Stimulated activated CD8-positive, alpha-beta memory T cell treated with anti-CD3 and anti-CD28 coated beads, Interleukin-12 subunit alpha, Interleukin-12 subunit beta, amount 100 ng/mL, for 24 hours (primary cell): ENCODE measurements around the gene UNC13A.

ENCODE experiments used
- DNase-seq: peaks from one replicate; pipeline ENCODE4 v3.0.0-alpha.2; 2020; ENCODE audit errors: extremely low read depth

The UNC13A gene

GRCh38 chr19:17626456-17627015, 61.6 kb downstream of the UNC13A start:
- DNase-seq = no peak

- DNase-seq = no peak
Measured at GRCh38 chr19:17625980-17626379, 62.2 kb downstream of the UNC13A start.

- DNase-seq = no peak
Measured at GRCh38 chr19:17625043-17625442, 63.1 kb downstream of the UNC13A start.

GRCh38 chr19:17624314-17624991, 63.7 kb downstream of the UNC13A start:
- no peak for DNase-seq

GRCh38 chr19:17623224-17623935, 64.8 kb downstream of the UNC13A start:
- no peak for DNase-seq

GRCh38 chr19:17620696-17621095, 67.5 kb downstream of the UNC13A start:
- no peak for DNase-seq

GRCh38 chr19:17618936-17619335, 69.2 kb downstream of the UNC13A start:
- no peak for DNase-seq

GRCh38 chr19:17618281-17618903, 69.8 kb downstream of the UNC13A start:
- DNase-seq = no peak

- DNase-seq = no peak
Measured at GRCh38 chr19:17617807-17618192, 70.4 kb downstream of the UNC13A start.

- no peak for DNase-seq
Measured at GRCh38 chr19:17616961-17617806, 71.0 kb downstream of the UNC13A start.

GRCh38 chr19:17616686-17616960, 71.5 kb downstream of the UNC13A start:
- no peak for DNase-seq

- DNase-seq = no peak
Measured at GRCh38 chr19:17615889-17616685, 72.1 kb downstream of the UNC13A start.

- no peak for DNase-seq
Measured at GRCh38 chr19:17614476-17614875, 73.7 kb downstream of the UNC13A start.

- no peak for DNase-seq
Measured at GRCh38 chr19:17611462-17612244, 76.5 kb downstream of the UNC13A start.

GRCh38 chr19:17610384-17610783, 77.8 kb downstream of the UNC13A start:
- no peak for DNase-seq

GRCh38 chr19:17607936-17608335, 80.2 kb downstream of the UNC13A start:
- no peak for DNase-seq

- no peak for DNase-seq
Measured at GRCh38 chr19:17606590-17607185, 81.5 kb downstream of the UNC13A start.

GRCh38 chr19:17605761-17606589, 82.2 kb downstream of the UNC13A start:
- DNase-seq = peak; percentile 49

GRCh38 chr19:17605117-17605516, 83.0 kb downstream of the UNC13A start:
- no peak for DNase-seq
